Hepatocyte (in vitro differentiated cells): Measurements from ENCODE around the gene SRMS.

Experiments used
- EZH2 ChIP-seq: fragments of 200-600 bp; sonication (generic); IDR thresholded peaks from 2 replicates; pipeline ENCODE4 v1.6.1; 2016; ENCODE audit warnings: antibody characterized with exemption, mild to moderate bottlenecking, borderline replicate concordance
- EZH2phosphoT487 ChIP-seq: fragments of 200-600 bp; sonication (generic); IDR thresholded peaks from one replicate; pipeline ENCODE4 v1.6.1; 2018; ENCODE audit warnings: antibody characterized with exemption, mild to moderate bottlenecking, low read depth, moderate library complexity; ENCODE audit not compliant: unreplicated experiment, severe bottlenecking
- TF ChIP-seq, protein P1 (sequence below): fragments of 200-600 bp; sonication (generic); IDR thresholded peaks from 2 replicates; pipeline ENCODE4 v1.5.1; 2016; ENCODE audit warnings: antibody characterized with exemption, mild to moderate bottlenecking; ENCODE audit not compliant: poor library complexity

DNA sequence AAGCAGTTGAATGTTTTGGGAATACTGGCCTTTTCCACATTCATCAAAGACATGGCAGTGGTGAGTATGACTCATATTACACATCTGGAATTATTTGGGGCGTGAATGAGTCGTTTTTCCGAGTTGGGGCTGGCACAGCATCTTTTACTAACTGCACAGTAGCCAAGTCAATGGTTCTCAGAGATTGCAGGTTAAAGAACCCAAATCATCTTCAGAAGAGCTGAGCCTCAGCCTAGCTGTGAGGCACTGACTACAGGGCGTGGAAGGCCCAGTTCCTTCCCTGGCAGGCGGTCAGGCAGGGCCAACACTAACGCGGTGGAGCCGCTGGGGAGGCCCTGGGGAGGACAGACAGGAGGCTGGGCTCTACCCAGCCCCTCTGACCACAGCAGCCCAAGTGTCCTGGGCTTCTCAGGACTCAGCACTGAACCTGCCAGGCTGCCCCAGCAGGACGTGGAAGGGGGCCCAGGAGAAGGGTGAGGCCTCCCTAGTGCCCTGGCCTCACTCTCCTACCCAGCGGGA, 46.6 kb upstream of the SRMS start:
- TF ChIP-seq, protein P1, sequence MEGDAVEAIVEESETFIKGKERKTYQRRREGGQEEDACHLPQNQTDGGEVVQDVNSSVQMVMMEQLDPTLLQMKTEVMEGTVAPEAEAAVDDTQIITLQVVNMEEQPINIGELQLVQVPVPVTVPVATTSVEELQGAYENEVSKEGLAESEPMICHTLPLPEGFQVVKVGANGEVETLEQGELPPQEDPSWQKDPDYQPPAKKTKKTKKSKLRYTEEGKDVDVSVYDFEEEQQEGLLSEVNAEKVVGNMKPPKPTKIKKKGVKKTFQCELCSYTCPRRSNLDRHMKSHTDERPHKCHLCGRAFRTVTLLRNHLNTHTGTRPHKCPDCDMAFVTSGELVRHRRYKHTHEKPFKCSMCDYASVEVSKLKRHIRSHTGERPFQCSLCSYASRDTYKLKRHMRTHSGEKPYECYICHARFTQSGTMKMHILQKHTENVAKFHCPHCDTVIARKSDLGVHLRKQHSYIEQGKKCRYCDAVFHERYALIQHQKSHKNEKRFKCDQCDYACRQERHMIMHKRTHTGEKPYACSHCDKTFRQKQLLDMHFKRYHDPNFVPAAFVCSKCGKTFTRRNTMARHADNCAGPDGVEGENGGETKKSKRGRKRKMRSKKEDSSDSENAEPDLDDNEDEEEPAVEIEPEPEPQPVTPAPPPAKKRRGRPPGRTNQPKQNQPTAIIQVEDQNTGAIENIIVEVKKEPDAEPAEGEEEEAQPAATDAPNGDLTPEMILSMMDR, result no peak
- TF ChIP-seq EZH2 (no peak), EZH2phosphoT487 (no peak)
